ENCODE results near the gene ARID5B. TPM values are rescaled to one million over a fixed set of nuclear protein-coding genes. Genes with fewer than 3 reads are reported as not detected.

ARID5B gene
- total and polyA plus RNA-seq, 2 experiments from 2014 or later, result 53.2 to 55.0 TPM

DNA sequence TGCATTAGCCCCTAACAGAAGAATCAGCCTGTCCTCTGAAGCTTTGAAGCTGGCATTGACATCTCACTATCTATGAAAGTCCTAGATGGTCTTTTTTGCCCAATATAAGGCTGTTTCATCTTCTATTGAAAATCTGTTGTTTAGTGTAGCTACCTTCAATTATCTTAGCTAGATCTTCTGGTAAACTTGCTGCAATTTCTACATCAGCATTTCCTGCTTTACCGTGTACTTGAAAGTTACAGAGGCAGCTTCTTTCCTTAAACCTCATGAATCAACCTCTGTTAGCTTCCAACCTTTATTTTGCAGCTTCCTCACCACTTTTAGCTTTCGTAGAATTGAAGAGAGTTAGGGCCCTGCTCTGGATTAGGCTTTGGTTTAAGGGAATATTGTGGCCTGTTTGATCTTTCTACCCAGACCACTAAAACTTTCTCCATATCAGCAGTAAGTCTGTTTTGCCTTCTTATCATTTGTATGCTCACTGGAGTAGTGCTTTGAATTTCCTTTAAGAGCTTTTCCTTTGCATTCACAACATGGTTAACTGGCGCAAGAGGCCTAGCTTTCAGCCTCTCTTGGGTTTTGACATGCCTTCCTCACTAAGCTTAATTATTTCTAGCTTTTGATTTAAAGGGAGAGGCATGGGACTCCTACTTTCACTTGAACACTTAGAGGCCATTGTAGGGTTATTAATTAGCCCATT, 32.5 kb downstream of the ARID5B start:
- H4K20me1 ChIP-seq (ENCODE audit: insufficient read depth, poor library complexity, severe bottlenecking), result no peaks in the 10 kb centered on the region
- no peak for DNase-seq (ENCODE audit: low spot score)
- 57% methylated on average over 3 of the region's 3 CpGs for WGBS (ENCODE audit: low lambda C conversion rate, missing lambda C conversion rate)
- no peak for TF ChIP-seq EZH2 (IDR thresholded peaks at IDR 0.05; ENCODE audit: borderline replicate concordance)
- no peak for TF ChIP-seq EZH2phosphoT487 (IDR thresholded peaks at IDR 0.05; ENCODE audit: low read depth, severe bottlenecking, unreplicated experiment)
- TF ChIP-seq, protein P1, sequence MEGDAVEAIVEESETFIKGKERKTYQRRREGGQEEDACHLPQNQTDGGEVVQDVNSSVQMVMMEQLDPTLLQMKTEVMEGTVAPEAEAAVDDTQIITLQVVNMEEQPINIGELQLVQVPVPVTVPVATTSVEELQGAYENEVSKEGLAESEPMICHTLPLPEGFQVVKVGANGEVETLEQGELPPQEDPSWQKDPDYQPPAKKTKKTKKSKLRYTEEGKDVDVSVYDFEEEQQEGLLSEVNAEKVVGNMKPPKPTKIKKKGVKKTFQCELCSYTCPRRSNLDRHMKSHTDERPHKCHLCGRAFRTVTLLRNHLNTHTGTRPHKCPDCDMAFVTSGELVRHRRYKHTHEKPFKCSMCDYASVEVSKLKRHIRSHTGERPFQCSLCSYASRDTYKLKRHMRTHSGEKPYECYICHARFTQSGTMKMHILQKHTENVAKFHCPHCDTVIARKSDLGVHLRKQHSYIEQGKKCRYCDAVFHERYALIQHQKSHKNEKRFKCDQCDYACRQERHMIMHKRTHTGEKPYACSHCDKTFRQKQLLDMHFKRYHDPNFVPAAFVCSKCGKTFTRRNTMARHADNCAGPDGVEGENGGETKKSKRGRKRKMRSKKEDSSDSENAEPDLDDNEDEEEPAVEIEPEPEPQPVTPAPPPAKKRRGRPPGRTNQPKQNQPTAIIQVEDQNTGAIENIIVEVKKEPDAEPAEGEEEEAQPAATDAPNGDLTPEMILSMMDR (IDR thresholded peaks at IDR 0.05; ENCODE audit: poor library complexity), result no peak
- H3K4me2 ChIP-seq, result peak overlapping the region; percentile 34
- H3K79me2 ChIP-seq, result peaks cover 86% of the 10 kb centered on the region
- H3K27ac ChIP-seq, result peak overlapping the region; percentile 77
- H3K9me2 ChIP-seq (replicated peaks; ENCODE audit: insufficient read depth), result no peaks in the 10 kb centered on the region
- H3K27me3 ChIP-seq, result no peaks in the 10 kb centered on the region
- peaks cover 47% of the 10 kb centered on the region for H3K4me1 ChIP-seq (ENCODE audit: insufficient read depth)
- H3K36me3 ChIP-seq (replicated peaks; ENCODE audit: insufficient read depth, low read depth), result no peaks in the 10 kb centered on the region
- H3K4me3 ChIP-seq, result no peak overlapping the region
- H3K9me3 ChIP-seq (ENCODE audit: low read depth), result no peaks in the 10 kb centered on the region
- H2AFZ ChIP-seq, result no peak overlapping the region

DNA sequence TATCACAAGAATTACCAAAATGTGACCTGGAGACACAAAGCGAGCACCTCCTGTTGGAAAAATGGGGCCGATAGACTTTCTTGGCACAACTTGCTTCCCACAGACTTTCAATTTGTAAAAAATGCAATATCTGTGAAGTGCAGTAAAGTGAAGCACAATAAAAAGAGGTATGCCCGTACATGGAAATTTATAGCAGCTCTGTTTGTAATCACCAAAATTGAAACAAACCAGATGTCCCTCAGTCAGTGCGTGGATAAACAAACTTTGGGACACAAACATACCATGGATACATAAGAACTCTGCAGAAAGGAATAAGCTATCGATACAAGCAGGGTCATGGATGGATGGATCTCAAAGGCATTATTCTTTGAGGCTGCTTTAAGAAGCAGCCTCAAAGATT, 33.6 kb downstream of the ARID5B start:
- no peaks in the 10 kb centered on the region for H3K9me3 ChIP-seq (ENCODE audit: low read depth)
- H3K9me2 ChIP-seq (replicated peaks; ENCODE audit: insufficient read depth), result no peaks in the 10 kb centered on the region
- peak overlapping the region; percentile 77 for H3K27ac ChIP-seq
- peaks cover 80% of the 10 kb centered on the region for H3K79me2 ChIP-seq
- no peak overlapping the region for H3K4me3 ChIP-seq
- H3K4me1 ChIP-seq (ENCODE audit: insufficient read depth), result peaks cover 51% of the 10 kb centered on the region
- no peaks in the 10 kb centered on the region for H4K20me1 ChIP-seq (ENCODE audit: insufficient read depth, poor library complexity, severe bottlenecking)
- no peak for DNase-seq (ENCODE audit: low spot score)
- no peaks in the 10 kb centered on the region for H3K27me3 ChIP-seq
- H2AFZ ChIP-seq, result no peak overlapping the region
- TF ChIP-seq EZH2 (IDR thresholded peaks at IDR 0.05; ENCODE audit: borderline replicate concordance) (no peak), EZH2phosphoT487 (IDR thresholded peaks at IDR 0.05; ENCODE audit: low read depth, severe bottlenecking, unreplicated experiment) (no peak)
- TF ChIP-seq, protein P1 (IDR thresholded peaks at IDR 0.05; ENCODE audit: poor library complexity), result no peak
- H3K36me3 ChIP-seq (replicated peaks; ENCODE audit: insufficient read depth, low read depth), result no peaks in the 10 kb centered on the region
- 58% methylated on average over 5 of the region's 5 CpGs for WGBS (ENCODE audit: low lambda C conversion rate, missing lambda C conversion rate)
- peak overlapping the region; percentile 24 for H3K4me2 ChIP-seq

DNA sequence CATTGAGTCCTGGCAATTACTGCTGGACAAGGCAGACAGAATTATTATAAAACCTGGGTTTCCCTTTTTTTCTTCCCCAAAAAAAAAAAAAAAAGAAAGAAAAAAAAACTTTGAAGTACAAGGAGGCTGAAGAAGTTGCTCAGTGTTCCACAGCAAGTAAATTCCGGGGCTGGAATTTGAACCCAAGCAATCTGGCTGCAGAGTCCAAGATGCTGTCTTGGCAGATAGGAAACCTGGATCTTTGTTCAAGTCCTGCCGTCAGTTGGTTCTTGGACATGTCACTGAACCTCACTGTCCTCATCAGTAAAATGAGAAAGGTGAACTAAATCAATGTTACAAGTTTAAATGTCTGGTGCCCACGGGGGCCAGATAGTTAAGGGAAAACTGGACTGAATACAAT, 35.3 kb downstream of the ARID5B start:
- no peak for TF ChIP-seq EZH2phosphoT487 (IDR thresholded peaks at IDR 0.05; ENCODE audit: low read depth, severe bottlenecking, unreplicated experiment)
- peaks cover 51% of the 10 kb centered on the region for H3K4me1 ChIP-seq (ENCODE audit: insufficient read depth)
- no peak for DNase-seq (ENCODE audit: low spot score)

DNA sequence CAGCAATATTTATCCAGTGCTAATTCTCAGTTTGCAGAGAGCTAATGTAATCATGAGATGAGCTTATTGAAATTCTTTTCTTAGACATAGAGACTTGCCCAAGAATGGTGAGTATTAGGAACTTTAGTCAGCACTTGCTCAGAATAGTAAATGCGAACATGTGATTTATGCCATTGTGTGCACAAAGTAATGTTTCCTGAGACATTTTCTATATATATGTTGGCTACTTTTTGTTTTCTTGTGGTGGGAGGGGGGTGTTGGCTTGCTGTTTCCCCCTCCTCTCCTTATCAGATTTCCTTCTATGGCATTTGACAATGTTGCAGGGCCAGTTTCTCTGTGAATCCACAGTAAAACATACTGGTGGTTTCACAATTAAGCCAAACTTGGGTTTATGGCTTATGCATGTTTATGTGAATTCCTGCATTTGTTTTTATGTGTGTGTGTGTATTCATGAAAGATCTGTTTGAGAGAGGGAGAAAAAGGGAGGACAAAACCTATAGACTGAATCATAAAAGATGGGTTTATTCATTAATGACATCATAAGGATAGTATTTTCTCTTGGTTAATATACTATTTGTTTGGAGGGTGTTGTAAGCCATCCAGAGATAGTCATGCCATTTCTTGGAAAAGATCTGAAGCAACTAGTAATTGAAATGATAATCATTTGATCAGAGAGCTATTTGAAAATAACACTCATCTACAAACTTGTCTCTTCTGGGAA, 36.3 kb downstream of the ARID5B start:
- H3K27ac ChIP-seq, result peak overlapping the region; percentile 86
- 41% methylated on average over 1 of the region's 1 CpG for WGBS (ENCODE audit: low lambda C conversion rate, missing lambda C conversion rate)
- H3K4me3 ChIP-seq, result no peak overlapping the region
- no peaks in the 10 kb centered on the region for H3K36me3 ChIP-seq (replicated peaks; ENCODE audit: insufficient read depth, low read depth)
- no peak overlapping the region for H2AFZ ChIP-seq
- peaks cover 55% of the 10 kb centered on the region for H3K4me1 ChIP-seq (ENCODE audit: insufficient read depth)
- H3K9me3 ChIP-seq (ENCODE audit: low read depth), result no peaks in the 10 kb centered on the region
- TF ChIP-seq EZH2phosphoT487 (IDR thresholded peaks at IDR 0.05; ENCODE audit: low read depth, severe bottlenecking, unreplicated experiment) (no peak), EZH2 (IDR thresholded peaks at IDR 0.05; ENCODE audit: borderline replicate concordance) (no peak)
- TF ChIP-seq, protein P1 (IDR thresholded peaks at IDR 0.05; ENCODE audit: poor library complexity), result no peak
- H4K20me1 ChIP-seq (ENCODE audit: insufficient read depth, poor library complexity, severe bottlenecking), result no peaks in the 10 kb centered on the region
- H3K79me2 ChIP-seq, result peaks cover 77% of the 10 kb centered on the region
- no peaks in the 10 kb centered on the region for H3K9me2 ChIP-seq (replicated peaks; ENCODE audit: insufficient read depth)
- peak overlapping the region; percentile 57 for H3K4me2 ChIP-seq
- DNase-seq (ENCODE audit: low spot score), result no peak
- H3K27me3 ChIP-seq, result no peaks in the 10 kb centered on the region

More for the DNA sequence above, 35.3 kb downstream of the ARID5B start:
- H3K4me3 ChIP-seq, result no peak overlapping the region
- peak overlapping the region; percentile 86 for H3K27ac ChIP-seq
- peaks cover 77% of the 10 kb centered on the region for H3K79me2 ChIP-seq
- 45% methylated on average over 3 of the region's 3 CpGs for WGBS (ENCODE audit: low lambda C conversion rate, missing lambda C conversion rate)
- no peaks in the 10 kb centered on the region for H3K27me3 ChIP-seq
- H4K20me1 ChIP-seq (ENCODE audit: insufficient read depth, poor library complexity, severe bottlenecking), result no peaks in the 10 kb centered on the region
- no peaks in the 10 kb centered on the region for H3K36me3 ChIP-seq (replicated peaks; ENCODE audit: insufficient read depth, low read depth)
- H2AFZ ChIP-seq, result no peak overlapping the region
- no peaks in the 10 kb centered on the region for H3K9me3 ChIP-seq (ENCODE audit: low read depth)
- peak overlapping the region; percentile 57 for H3K4me2 ChIP-seq
- H3K9me2 ChIP-seq (replicated peaks; ENCODE audit: insufficient read depth), result no peaks in the 10 kb centered on the region
